ENCODE measurements around the gene ENPP7. TPM values are rescaled to one million over a fixed set of nuclear protein-coding genes. Genes with fewer than 3 reads are reported as not detected.
"Not testable (repeated sequence)": the region's sequence is repeated elsewhere in the genome, so short reads cannot be mapped to it uniquely, and the experiment has no call there.

ENPP7 gene
- total RNA-seq, 1 experiment from 2014 or later, result not detected

DNA sequence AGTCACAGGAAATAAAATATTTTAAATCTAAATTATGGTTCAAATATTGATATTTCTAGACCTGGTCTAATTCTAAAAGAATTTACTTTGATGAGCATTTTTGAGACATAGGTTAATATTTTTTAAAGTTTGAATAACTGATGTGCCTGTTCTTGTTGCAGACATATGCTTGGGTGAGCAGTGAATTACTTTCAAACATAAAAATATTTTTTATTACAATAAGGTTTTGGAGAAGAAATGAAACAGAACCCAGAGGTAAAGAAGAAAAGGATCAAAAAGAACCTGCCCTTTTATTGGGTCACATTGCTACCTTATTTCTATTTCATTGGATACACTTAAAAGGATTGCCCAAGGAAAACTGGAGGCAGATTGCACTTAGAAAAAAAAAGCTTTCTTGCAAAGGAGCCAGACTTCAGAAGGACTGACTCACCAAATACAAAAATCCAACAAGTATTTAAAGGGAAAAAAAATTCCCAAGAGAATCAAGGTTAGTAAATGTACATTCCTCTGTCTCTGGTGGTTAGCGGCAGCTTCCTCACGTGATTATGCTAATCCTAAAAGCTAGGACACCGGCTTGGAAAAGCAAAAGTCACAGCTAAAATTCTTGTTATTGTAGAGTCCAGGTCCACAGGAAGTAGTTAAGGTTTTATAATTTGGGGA lies 18.5 kb downstream of the ENPP7 start:
- peak; percentile 77 for DNase-seq (ENCODE audit: low spot score)

DNA sequence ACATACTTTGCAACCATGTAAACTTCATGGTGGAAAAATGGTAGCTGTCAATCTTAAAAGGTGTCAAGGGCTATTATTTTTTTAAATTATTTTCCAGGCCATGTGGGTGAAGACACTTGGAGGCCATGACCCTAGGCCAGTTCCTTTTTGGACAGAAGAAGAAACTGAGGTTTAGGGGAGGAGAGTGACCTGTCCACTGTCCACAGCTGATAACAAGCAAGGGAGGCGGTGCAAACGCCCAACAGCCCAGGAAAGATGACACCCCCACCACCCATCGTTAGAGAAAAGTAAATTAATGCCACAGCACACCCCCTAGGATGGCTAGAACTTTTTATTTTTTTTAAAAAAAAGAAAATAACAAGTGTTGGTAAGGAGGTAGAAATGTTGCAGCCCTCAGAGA lies 19.2 kb downstream of the ENPP7 start:
- no peak for DNase-seq (ENCODE audit: low spot score)

DNA sequence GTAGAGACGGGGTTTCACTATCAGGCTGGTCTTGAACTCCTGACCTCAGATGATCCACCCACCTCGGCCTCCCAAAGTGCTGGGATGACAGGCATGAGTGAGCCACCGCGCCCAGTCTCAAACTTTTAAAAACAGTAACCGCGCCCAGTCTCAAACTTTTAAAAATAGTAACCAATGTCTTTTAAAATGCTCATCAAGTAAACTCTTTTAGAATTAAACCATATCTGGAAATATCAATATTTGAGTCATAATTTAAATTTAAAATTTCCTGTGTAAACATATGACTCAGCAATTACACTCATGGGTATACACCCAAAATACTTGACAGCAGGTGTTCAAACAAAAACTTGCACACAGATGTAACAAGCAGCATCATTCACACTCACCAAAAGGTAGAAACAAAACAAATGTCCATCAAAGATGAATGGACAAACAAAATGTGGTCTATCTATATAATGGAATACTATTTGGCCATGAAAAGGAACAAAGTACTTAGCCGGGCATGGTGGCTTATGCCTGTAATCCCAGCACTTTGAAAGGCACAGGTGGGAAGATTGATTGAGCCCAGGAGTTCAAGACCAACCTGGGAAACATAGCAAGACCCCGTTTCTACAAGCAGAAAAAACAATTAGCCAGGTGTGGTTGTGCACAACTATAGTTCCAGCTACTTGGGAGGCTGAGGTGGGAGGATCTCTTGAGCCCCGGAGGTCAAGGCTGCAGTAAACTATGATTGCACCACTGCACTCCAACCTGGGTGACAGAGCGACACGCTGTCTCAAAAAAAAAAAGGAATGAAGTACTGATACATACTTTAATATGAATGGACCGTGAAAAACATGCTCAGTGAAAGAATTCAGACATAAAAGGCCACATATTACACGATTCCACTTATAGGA lies 20.2 kb downstream of the ENPP7 start:
- DNase-seq (ENCODE audit: low spot score), result no peak

- no peak for DNase-seq (ENCODE audit: low spot score)
These were observed 21.4 kb downstream of the ENPP7 start for GRCh38 chr17:79752175-79752574.

DNA sequence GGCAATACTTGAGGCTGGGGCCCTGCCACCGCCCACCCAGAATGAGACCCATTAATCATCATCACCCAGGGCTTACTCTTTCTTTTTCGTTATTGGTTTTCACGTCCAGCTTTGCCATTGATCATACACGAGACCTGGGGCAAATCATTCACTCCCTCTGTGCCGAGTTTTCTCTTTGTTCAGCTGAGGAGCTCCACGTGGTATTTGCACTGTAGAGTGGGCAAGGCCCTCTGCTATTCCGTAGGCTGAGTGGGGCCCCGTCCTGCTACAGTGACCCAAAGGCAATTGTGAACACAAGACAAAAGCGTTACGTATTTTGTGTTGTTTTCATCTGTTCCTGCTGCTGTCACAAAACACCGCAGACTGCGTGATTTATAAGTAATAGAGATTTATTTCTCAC lies 23.6 kb downstream of the ENPP7 start:
- no peak for DNase-seq (ENCODE audit: low spot score)

- DNase-seq (ENCODE audit: low spot score), result not testable (repeated sequence)
These were observed 24.2 kb downstream of the ENPP7 start for GRCh38 chr17:79754903-79755302.

DNA sequence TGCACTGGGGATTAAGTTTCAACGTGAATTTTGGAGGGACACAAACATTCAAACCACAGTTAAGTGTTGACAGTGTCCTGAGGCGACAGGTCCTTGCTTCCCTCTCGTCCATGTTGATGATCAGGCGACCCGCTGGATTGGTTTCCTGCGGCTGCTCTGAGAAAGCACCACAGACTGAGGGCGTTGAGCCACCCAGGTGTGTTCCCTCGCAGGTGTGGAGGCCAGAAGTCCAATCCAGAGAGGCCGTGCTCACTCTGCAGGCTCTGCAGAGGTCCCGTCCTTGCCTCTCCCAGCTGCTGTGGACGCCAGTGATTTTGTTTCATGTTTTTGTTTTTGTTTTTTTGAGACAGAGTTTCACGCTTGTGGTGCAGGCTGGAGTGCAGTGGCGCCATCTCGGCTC lies 24.8 kb downstream of the ENPP7 start:
- no peak for DNase-seq (ENCODE audit: low spot score)

- DNase-seq (ENCODE audit: low spot score), result no peak
These were observed 26.5 kb downstream of the ENPP7 start for GRCh38 chr17:79757140-79757745.

- no peak for DNase-seq (ENCODE audit: low spot score)
These were observed 27.5 kb downstream of the ENPP7 start for GRCh38 chr17:79758271-79758670.

DNA sequence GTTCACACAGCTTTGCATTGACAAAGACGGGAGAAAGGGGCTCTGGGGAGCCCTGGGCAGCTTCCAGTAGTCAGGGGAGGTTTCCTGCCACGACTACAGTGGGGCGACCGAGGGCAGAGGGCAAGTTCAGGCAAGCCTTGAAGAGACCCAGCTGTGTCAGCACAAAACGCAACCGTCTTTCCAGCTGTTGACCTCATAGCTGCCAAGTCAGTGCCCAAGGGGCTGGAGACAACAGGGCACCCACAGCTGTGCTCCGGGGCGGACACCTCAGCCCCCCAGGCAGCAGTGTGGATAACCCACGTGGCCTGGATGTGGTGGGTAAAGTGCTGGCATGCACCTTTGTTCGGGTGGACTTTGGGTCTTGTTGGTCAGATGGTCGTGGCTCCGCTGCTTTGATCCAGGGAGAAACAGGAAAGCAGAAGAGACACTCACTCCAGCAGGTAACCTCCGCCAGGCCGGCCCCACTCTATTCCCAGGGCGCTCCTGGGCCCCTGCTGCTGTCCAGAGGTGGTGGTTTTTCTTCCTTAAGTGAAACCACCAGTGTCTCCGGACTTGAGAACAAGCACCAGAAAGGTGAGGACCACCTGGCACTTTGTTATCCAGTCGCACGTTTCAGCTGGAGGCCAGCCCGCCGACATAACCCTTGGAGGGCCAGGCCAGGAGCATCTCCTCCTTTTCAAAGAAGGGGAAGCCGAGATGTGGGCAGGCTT lies 29.6 kb downstream of the ENPP7 start:
- DNase-seq (ENCODE audit: low spot score), result no peak

DNA sequence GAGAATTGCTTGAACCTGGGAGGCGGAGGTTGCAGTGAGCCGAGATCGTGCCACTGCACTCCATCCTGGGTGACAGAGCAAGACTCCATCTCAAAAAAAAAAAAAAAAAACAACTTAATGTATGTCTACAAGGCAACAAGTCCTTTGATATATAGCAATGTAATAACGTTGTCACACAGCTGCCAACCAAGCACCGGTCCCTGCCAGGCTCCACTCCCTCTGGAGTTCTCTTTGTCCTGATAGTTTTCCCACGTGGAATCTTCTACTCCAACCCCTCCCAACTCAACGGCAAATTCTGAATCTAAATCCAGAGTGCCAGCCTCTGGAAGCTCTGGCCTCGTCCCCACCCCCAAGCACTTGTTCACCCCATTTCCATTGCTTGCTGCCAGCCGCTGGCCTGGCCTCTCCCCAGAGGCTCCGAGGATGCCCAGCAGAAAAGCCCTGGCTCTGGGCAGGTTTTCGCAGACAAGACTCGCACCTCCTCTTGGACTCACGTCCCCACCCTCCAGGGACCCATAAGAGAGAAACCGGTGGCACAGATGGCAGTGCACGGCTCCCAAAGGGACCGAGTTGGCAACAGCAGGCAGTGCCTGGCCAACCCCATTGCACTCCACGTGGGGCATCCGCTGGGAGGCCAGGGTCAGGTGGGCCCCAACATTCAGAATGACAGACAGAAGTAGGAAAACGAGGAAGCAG lies 31.3 kb downstream of the ENPP7 start:
- DNase-seq (ENCODE audit: low spot score), result no peak

DNA sequence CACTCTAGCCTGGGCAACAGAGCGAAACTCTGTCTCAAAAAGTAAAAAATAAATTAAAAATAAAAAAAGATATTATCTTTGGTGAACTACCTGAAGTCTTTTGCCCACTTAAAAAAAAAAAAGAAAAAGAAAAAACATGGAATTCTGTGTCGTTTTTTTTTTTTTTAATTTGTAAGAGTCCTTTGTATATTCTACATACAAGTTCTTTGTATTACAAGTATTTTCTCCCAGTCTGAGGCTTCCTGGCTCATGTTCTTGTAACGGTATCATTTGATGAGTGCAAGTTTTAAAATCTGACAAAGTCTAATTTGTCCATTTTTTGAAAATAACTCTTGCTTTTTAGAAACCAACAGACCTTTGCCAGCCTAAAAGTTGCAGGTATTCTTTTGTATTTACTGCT lies 35.0 kb downstream of the ENPP7 start:
- DNase-seq (ENCODE audit: low spot score), result no peak

GRCh38 chr17:79769570-79770506 lies 39.1 kb downstream of the ENPP7 start:
- DNase-seq (ENCODE audit: low spot score), result peak; percentile 53

DNA sequence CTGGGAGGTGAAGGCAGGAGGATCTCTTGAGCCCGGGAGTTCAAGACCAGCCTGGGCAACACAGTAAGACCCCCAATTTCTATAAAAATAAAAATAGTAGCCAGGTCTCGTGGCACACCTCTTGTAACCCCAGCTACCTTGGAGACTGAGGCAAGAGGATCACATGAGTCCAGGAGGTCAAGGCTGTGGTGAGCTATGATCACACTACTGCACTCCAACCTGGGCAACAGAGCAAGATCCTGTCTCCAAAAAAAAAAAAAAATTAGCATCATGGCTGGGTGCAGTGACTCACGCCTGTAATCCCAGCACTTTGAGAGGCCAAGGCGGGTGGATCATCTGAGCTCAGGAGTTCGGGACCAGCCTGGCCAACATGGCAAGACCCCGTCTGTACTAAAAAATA lies 40.5 kb downstream of the ENPP7 start:
- DNase-seq (ENCODE audit: low spot score), result no peak

GRCh38 chr17:79772726-79773125 lies 42.0 kb downstream of the ENPP7 start:
- not testable (repeated sequence) for DNase-seq (ENCODE audit: low spot score)

GRCh38 chr17:79774561-79774975 lies 43.8 kb downstream of the ENPP7 start:
- DNase-seq (ENCODE audit: low spot score), result no peak

DNA sequence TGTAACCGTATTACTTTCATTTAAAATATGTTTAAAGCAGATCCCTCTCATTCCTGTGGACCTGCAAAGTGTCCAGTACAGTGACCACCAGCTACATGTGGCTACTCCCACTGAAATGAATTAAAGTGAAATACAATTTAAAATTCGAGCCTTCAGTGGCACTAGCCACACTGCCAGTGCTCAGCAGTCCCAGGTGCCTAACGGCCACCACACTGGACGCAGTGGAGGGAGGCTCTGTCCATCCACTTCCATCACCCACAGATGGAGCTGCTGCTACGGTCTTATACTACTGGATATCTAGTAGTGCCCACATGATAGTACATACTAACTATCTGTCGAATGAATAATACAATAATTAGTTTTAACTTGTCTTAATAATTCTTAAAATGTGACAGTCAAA lies 44.9 kb downstream of the ENPP7 start:
- DNase-seq (ENCODE audit: low spot score), result no peak

- no peak for DNase-seq (ENCODE audit: low spot score)
These were observed 45.8 kb downstream of the ENPP7 start for GRCh38 chr17:79776376-79777119.

GRCh38 chr17:79777120-79777893 lies 46.6 kb downstream of the ENPP7 start:
- DNase-seq (ENCODE audit: low spot score), result peak; percentile 69
